ENCODE data around the gene REXO4. TPM values are rescaled to one million over a fixed set of nuclear protein-coding genes. Genes with fewer than 3 reads are reported as not detected.

Gene REXO4
- total and polyA plus RNA-seq, 2 donors (not counting 1 experiment from before 2014, with no cell fraction given) = 16.6 to 21.1 TPM

- Histone ChIP-seq H2AFZ (ENCODE audit: low read length) (no peak overlapping the region), H3K79me2 (ENCODE audit: control insufficient read depth, insufficient read depth, low read length) (no peaks in the 10 kb centered on the region), H4K20me1 (ENCODE audit: control insufficient read depth, extremely low read depth, insufficient read depth, low read length) (no peaks in the 10 kb centered on the region), H3K4me1 (ENCODE audit: control insufficient read depth, extremely low read depth, insufficient read depth, low read length) (no peaks in the 10 kb centered on the region), H3K4me3 (replicated peaks in 1 of 4; ENCODE audit: control extremely low read depth in 1 of 4, insufficient read depth in 1 of 4, low read depth in 3 of 4, low read length in 4 of 4) (no peak overlapping the region), H3K9ac (ENCODE audit: insufficient read depth, low read length) (no peak overlapping the region), H3K27me3 (ENCODE audit: control insufficient read depth, insufficient read depth, low read length) (no peaks in the 10 kb centered on the region), H3K9me3 (ENCODE audit: control insufficient read depth, insufficient read depth, low read depth, low read length) (no peaks in the 10 kb centered on the region), H3K36me3 (ENCODE audit: control insufficient read depth, insufficient read depth, low read length) (no peaks in the 10 kb centered on the region), H3K27ac (ENCODE audit: insufficient read depth, low read length) (no peak overlapping the region), H3K4me2 (ENCODE audit: extremely low read depth, insufficient read depth, low read length) (no peak overlapping the region)
- TF ChIP-seq EZH2 (IDR thresholded peaks at IDR 0.05; ENCODE audit: low read length, missing control alignments) (no peak), CTCF (conservative IDR thresholded peaks at IDR 0.05 in 1 of 2, IDR thresholded peaks at IDR 0.05 in 1 of 2; ENCODE audit: low read depth in 1 of 2, low read length in 2 of 2) (no peak)
- peak in 1 of 2 donors; percentile 46 for DNase-seq (ENCODE audit: low read depth in 2 of 2)
Measured at GRCh38 chr9:133443982-133444381, 26.2 kb upstream of the REXO4 start.

GRCh38 chr9:133443248-133443647, 25.4 kb upstream of the REXO4 start:
- Histone ChIP-seq H3K9me3 (ENCODE audit: control insufficient read depth, insufficient read depth, low read depth, low read length) (no peaks in the 10 kb centered on the region), H3K36me3 (ENCODE audit: control insufficient read depth, insufficient read depth, low read length) (no peaks in the 10 kb centered on the region), H3K79me2 (ENCODE audit: control insufficient read depth, insufficient read depth, low read length) (no peaks in the 10 kb centered on the region), H2AFZ (ENCODE audit: low read length) (no peak overlapping the region), H3K4me1 (ENCODE audit: control insufficient read depth, extremely low read depth, insufficient read depth, low read length) (no peaks in the 10 kb centered on the region), H3K27ac (ENCODE audit: insufficient read depth, low read length) (no peak overlapping the region), H4K20me1 (ENCODE audit: control insufficient read depth, extremely low read depth, insufficient read depth, low read length) (no peaks in the 10 kb centered on the region), H3K9ac (ENCODE audit: insufficient read depth, low read length) (no peak overlapping the region), H3K27me3 (ENCODE audit: control insufficient read depth, insufficient read depth, low read length) (no peaks in the 10 kb centered on the region), H3K4me3 (replicated peaks in 1 of 4; ENCODE audit: control extremely low read depth in 1 of 4, insufficient read depth in 1 of 4, low read depth in 3 of 4, low read length in 4 of 4) (no peak overlapping the region), H3K4me2 (ENCODE audit: extremely low read depth, insufficient read depth, low read length) (no peak overlapping the region)
- DNase-seq (ENCODE audit: low read depth in 2 of 2) = no peak
- TF ChIP-seq EZH2 (IDR thresholded peaks at IDR 0.05; ENCODE audit: low read length, missing control alignments) (no peak), CTCF (conservative IDR thresholded peaks at IDR 0.05 in 1 of 2, IDR thresholded peaks at IDR 0.05 in 1 of 2; ENCODE audit: low read depth in 1 of 2, low read length in 2 of 2) (no peak)

- DNase-seq (ENCODE audit: low read depth in 2 of 2) = no peak
- H3K36me3 ChIP-seq (ENCODE audit: control insufficient read depth, insufficient read depth, low read length) = no peaks in the 10 kb centered on the region
- H2AFZ ChIP-seq (ENCODE audit: low read length) = no peak overlapping the region
- H3K79me2 ChIP-seq (ENCODE audit: control insufficient read depth, insufficient read depth, low read length) = no peaks in the 10 kb centered on the region
- no peaks in the 10 kb centered on the region for H3K4me1 ChIP-seq (ENCODE audit: control insufficient read depth, extremely low read depth, insufficient read depth, low read length)
- no peak overlapping the region for H3K9ac ChIP-seq (ENCODE audit: insufficient read depth, low read length)
- H3K27me3 ChIP-seq (ENCODE audit: control insufficient read depth, insufficient read depth, low read length) = no peaks in the 10 kb centered on the region
- H3K27ac ChIP-seq (ENCODE audit: insufficient read depth, low read length) = no peak overlapping the region
- H3K4me3 ChIP-seq (replicated peaks in 1 of 4; ENCODE audit: control extremely low read depth in 1 of 4, insufficient read depth in 1 of 4, low read depth in 3 of 4, low read length in 4 of 4) = no peak overlapping the region
- H4K20me1 ChIP-seq (ENCODE audit: control insufficient read depth, extremely low read depth, insufficient read depth, low read length) = no peaks in the 10 kb centered on the region
- H3K4me2 ChIP-seq (ENCODE audit: extremely low read depth, insufficient read depth, low read length) = no peak overlapping the region
- TF ChIP-seq EZH2 (IDR thresholded peaks at IDR 0.05; ENCODE audit: low read length, missing control alignments) (no peak), CTCF (conservative IDR thresholded peaks at IDR 0.05 in 1 of 2, IDR thresholded peaks at IDR 0.05 in 1 of 2; ENCODE audit: low read depth in 1 of 2, low read length in 2 of 2) (no peak)
- no peaks in the 10 kb centered on the region for H3K9me3 ChIP-seq (ENCODE audit: control insufficient read depth, insufficient read depth, low read depth, low read length)
Measured at GRCh38 chr9:133441571-133441970, 23.8 kb upstream of the REXO4 start.
